Measurements from ENCODE around the gene CLNK. TPM values are rescaled to one million over a fixed set of nuclear protein-coding genes. Genes with fewer than 3 reads are reported as not detected.

CLNK gene
- total RNA-seq, 1 donor from 2014 or later = not detected

GRCh38 chr4:10524196-10524833 is 160.3 kb downstream of the CLNK start:
- DNase-seq (ENCODE audit: extremely low spot score, unreplicated experiment) = no peak
- no peak for TF ChIP-seq CTCF (conservative IDR thresholded peaks at IDR 0.05)
- no peak overlapping the region for H3K27ac Mint-ChIP-seq

GRCh38 chr4:10521424-10521823 is 163.1 kb downstream of the CLNK start:
- H3K27me3 Mint-ChIP-seq = no peaks in the 10 kb centered on the region
- no peak for DNase-seq (ENCODE audit: extremely low spot score, unreplicated experiment)
- no peaks in the 10 kb centered on the region for H3K36me3 Mint-ChIP-seq
- peaks cover 3% of the 10 kb centered on the region for H3K9me3 Mint-ChIP-seq
- no peak overlapping the region for H3K27ac Mint-ChIP-seq
- no peak for TF ChIP-seq CTCF (conservative IDR thresholded peaks at IDR 0.05)
- H3K4me3 Mint-ChIP-seq = no peak overlapping the region
- no peaks in the 10 kb centered on the region for H3K4me1 Mint-ChIP-seq (ENCODE audit: unreplicated experiment)

More at GRCh38 chr4:10524196-10524833, 160.3 kb downstream of the CLNK start:
- H3K27me3 Mint-ChIP-seq = no peaks in the 10 kb centered on the region
- H3K4me3 Mint-ChIP-seq = no peak overlapping the region
- H3K36me3 Mint-ChIP-seq = no peaks in the 10 kb centered on the region
- H3K9me3 Mint-ChIP-seq = no peaks in the 10 kb centered on the region
- H3K4me1 Mint-ChIP-seq (ENCODE audit: unreplicated experiment) = no peaks in the 10 kb centered on the region

- no peak for DNase-seq (ENCODE audit: extremely low spot score, unreplicated experiment)
- Mint-ChIP-seq H3K9me3 (no peaks in the 10 kb centered on the region), H3K4me1 (ENCODE audit: unreplicated experiment) (no peaks in the 10 kb centered on the region), H3K27ac (no peak overlapping the region), H3K27me3 (no peaks in the 10 kb centered on the region), H3K4me3 (no peak overlapping the region), H3K36me3 (no peaks in the 10 kb centered on the region)
- TF ChIP-seq CTCF (conservative IDR thresholded peaks at IDR 0.05) = no peak
Measured at GRCh38 chr4:10509733-10510132, 174.8 kb downstream of the CLNK start.

- DNase-seq (ENCODE audit: extremely low spot score, unreplicated experiment) = no peak
- no peak for TF ChIP-seq CTCF (conservative IDR thresholded peaks at IDR 0.05)
- no peaks in the 10 kb centered on the region for H3K36me3 Mint-ChIP-seq
- H3K4me1 Mint-ChIP-seq (ENCODE audit: unreplicated experiment) = no peaks in the 10 kb centered on the region
- H3K9me3 Mint-ChIP-seq = no peaks in the 10 kb centered on the region
- H3K27me3 Mint-ChIP-seq = no peaks in the 10 kb centered on the region
- H3K27ac Mint-ChIP-seq = no peak overlapping the region
- H3K4me3 Mint-ChIP-seq = no peak overlapping the region
Measured at GRCh38 chr4:10506077-10506476, 178.5 kb downstream of the CLNK start.

- no peak for TF ChIP-seq CTCF (conservative IDR thresholded peaks at IDR 0.05)
- Mint-ChIP-seq H3K27ac (no peak overlapping the region), H3K27me3 (no peaks in the 10 kb centered on the region), H3K4me3 (no peak overlapping the region), H3K4me1 (ENCODE audit: unreplicated experiment) (no peaks in the 10 kb centered on the region), H3K9me3 (no peaks in the 10 kb centered on the region), H3K36me3 (no peaks in the 10 kb centered on the region)
- no peak for DNase-seq (ENCODE audit: extremely low spot score, unreplicated experiment)
Measured at GRCh38 chr4:10504570-10505179, 179.9 kb downstream of the CLNK start.
